DND-41 (cell line): ENCODE data around the gene FEM1C.

ENCODE experiments used
- ATAC-seq: fragments of 200-7000 bp; cut with Tn5 transposase; 3 replicates; pipeline ENCODE4 v1.9.1; 2021; ENCODE audit warnings: low read depth; ENCODE audit not compliant: insufficient read depth
- DNase-seq: peaks from one replicate; pipeline ENCODE4 v3.0.0-alpha.2; 2020
- H2AFZ ChIP-seq: 2 replicates; pipeline ENCODE4 v1.6.0; 2012; ENCODE audit warnings: low read depth, low read length
- H3K27ac ChIP-seq: 2 replicates; pipeline ENCODE4 v1.5.1; 2012; ENCODE audit warnings: low read length, inconsistent platforms
- H3K27me3 ChIP-seq: fragments of 200-600 bp; sonication (generic); 2 replicates; pipeline ENCODE4 v1.6.0; 2012; ENCODE audit warnings: low read length, mild to moderate bottlenecking, inconsistent platforms; ENCODE audit not compliant: insufficient read depth, poor library complexity
- H3K36me3 ChIP-seq: 2 replicates; pipeline ENCODE4 v1.5.1; 2012; ENCODE audit warnings: low read length, inconsistent platforms; ENCODE audit not compliant: insufficient read depth
- H3K4me1 ChIP-seq: 2 replicates; pipeline ENCODE4 v1.5.1; 2012; ENCODE audit warnings: mild to moderate bottlenecking, low read length; ENCODE audit not compliant: insufficient read depth
- H3K4me2 ChIP-seq: 2 replicates; pipeline ENCODE4 v1.6.0; 2012; ENCODE audit warnings: mild to moderate bottlenecking, moderate library complexity, low read length, inconsistent platforms; ENCODE audit not compliant: insufficient read depth
- H3K4me3 ChIP-seq, 2 experiments: fragments of 200-600 bp in 1 of 2; shearing (Covaris generic) in 1 of 2; 2 replicates each; pipeline ENCODE4 v1.5.1; 2012 to 2016; ENCODE audit warnings: inconsistent platforms in 2 of 2, low read length in 2 of 2, mild to moderate bottlenecking in 2 of 2, low read depth in 1 of 2, moderate library complexity in 1 of 2
- H3K79me2 ChIP-seq: 2 replicates; pipeline ENCODE4 v1.6.0; 2012; ENCODE audit warnings: low read length, inconsistent platforms; ENCODE audit not compliant: insufficient read depth
- H3K9ac ChIP-seq: 2 replicates; pipeline ENCODE4 v1.6.0; 2012; ENCODE audit warnings: low read depth, mild to moderate bottlenecking, inconsistent platforms, low read length, moderate library complexity
- H3K9me3 ChIP-seq: 2 replicates; pipeline ENCODE4 v1.5.1; 2012; ENCODE audit warnings: low read length, moderate library complexity, mild to moderate bottlenecking, inconsistent platforms; ENCODE audit not compliant: insufficient read depth, severe bottlenecking
- H4K20me1 ChIP-seq: 2 replicates; pipeline ENCODE4 v1.6.0; 2012; ENCODE audit warnings: low read length; ENCODE audit not compliant: insufficient read depth
- EZH2 ChIP-seq: IDR thresholded peaks from 3 replicates; pipeline ENCODE4 v1.6.1; 2012; ENCODE audit warnings: borderline replicate concordance, low read depth, mild to moderate bottlenecking, moderate library complexity, low read length, inconsistent platforms; ENCODE audit not compliant: severe bottlenecking
- TF ChIP-seq, protein P1 (sequence below): IDR thresholded peaks from 2 replicates; pipeline ENCODE4 v1.5.1; 2012; ENCODE audit warnings: borderline replicate concordance, low read length, moderate library complexity, mild to moderate bottlenecking; ENCODE audit not compliant: poor library complexity, severe bottlenecking; ENCODE audit errors: extremely low read depth

The FEM1C gene

DNA sequence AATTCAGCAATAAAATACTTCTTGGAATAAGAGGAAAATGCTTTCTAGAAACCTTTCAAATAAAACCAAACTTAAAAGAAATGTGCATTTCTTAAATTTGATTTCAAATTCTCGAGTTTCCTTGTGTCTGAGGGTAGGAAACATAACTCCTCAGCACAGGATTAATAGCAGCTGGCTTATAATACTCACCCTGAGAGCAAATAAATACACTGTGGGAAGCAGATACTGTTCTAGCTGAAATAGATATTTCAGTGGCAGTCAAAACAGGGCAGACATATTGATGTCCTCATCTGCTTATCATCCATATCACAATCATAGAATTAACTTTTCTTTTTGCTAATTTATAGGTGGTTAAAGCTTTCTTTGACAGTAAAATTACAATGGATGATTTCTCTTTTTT, 24.1 kb upstream of the FEM1C start:
- H3K9me3 ChIP-seq, result no peaks in the 10 kb centered on the region
- no peak for ATAC-seq

DNA sequence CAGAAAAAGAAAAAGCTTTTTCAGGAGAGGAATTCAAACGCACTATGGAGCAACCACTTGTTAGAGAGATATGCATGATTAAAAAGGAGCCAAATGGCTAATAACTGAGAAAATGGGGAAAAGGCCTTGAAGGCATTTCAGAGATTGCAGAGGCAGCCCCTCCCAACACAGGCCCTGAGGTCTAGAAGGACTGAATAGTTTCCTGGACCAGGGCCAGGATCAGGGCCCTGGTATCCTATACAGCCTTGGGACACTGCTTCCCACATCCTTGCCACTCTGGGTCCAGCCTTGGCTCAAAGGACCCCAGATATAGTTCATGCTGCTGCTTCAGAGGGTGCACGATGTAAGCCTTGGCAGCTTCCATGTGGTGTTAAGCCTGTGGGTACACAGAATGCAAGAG, 20.7 kb upstream of the FEM1C start:
- DNase-seq (no peak), ATAC-seq (no peak)
- Histone ChIP-seq H3K27ac (no peak overlapping the region), H3K36me3 (no peaks in the 10 kb centered on the region), H3K79me2 (no peaks in the 10 kb centered on the region), H3K9me3 (no peaks in the 10 kb centered on the region), H3K4me1 (no peaks in the 10 kb centered on the region), H2AFZ (no peak overlapping the region), H4K20me1 (no peaks in the 10 kb centered on the region), H3K4me2 (no peak overlapping the region), H3K4me3 (no peak overlapping the region), H3K9ac (no peak overlapping the region), H3K27me3 (no peaks in the 10 kb centered on the region)
- TF ChIP-seq, protein P1, sequence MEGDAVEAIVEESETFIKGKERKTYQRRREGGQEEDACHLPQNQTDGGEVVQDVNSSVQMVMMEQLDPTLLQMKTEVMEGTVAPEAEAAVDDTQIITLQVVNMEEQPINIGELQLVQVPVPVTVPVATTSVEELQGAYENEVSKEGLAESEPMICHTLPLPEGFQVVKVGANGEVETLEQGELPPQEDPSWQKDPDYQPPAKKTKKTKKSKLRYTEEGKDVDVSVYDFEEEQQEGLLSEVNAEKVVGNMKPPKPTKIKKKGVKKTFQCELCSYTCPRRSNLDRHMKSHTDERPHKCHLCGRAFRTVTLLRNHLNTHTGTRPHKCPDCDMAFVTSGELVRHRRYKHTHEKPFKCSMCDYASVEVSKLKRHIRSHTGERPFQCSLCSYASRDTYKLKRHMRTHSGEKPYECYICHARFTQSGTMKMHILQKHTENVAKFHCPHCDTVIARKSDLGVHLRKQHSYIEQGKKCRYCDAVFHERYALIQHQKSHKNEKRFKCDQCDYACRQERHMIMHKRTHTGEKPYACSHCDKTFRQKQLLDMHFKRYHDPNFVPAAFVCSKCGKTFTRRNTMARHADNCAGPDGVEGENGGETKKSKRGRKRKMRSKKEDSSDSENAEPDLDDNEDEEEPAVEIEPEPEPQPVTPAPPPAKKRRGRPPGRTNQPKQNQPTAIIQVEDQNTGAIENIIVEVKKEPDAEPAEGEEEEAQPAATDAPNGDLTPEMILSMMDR, result no peak
- TF ChIP-seq EZH2, result no peak

More for the DNA sequence above, 24.1 kb upstream of the FEM1C start:
- Histone ChIP-seq H3K79me2 (no peaks in the 10 kb centered on the region), H3K4me3 (no peak overlapping the region), H3K27ac (no peak overlapping the region), H3K4me2 (no peak overlapping the region), H4K20me1 (no peaks in the 10 kb centered on the region), H3K27me3 (peaks cover 2% of the 10 kb centered on the region), H3K4me1 (no peaks in the 10 kb centered on the region), H2AFZ (no peak overlapping the region), H3K9ac (no peak overlapping the region), H3K36me3 (no peaks in the 10 kb centered on the region)
- TF ChIP-seq, protein P1, result no peak
- TF ChIP-seq EZH2, result no peak
- no peak for DNase-seq

DNA sequence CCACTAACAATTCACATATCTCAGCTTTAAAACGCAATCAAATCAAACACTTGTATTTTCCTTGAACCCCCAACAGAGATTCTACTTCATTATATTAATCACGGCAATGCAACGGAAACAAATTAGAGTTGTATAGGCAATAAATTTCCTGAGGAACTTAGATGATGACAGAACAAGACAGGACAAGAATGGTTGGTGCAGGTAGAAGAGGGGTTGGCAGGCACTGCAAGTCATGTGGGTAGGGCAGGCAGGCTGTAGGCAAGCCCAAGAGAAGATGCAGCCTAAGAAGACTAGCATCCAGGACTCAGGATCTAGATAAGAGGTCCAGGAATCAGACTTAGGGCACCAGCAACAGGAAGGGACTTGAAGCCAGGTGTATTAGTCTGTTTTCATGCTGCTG, 16.6 kb upstream of the FEM1C start:
- Histone ChIP-seq H2AFZ (no peak overlapping the region), H3K4me2 (no peak overlapping the region), H3K4me1 (peaks cover 15% of the 10 kb centered on the region), H3K36me3 (no peaks in the 10 kb centered on the region), H3K27ac (no peak overlapping the region), H3K9me3 (no peaks in the 10 kb centered on the region), H4K20me1 (no peaks in the 10 kb centered on the region), H3K9ac (no peak overlapping the region), H3K4me3 (no peak overlapping the region), H3K27me3 (no peaks in the 10 kb centered on the region), H3K79me2 (no peaks in the 10 kb centered on the region)
- TF ChIP-seq, protein P1, result no peak
- TF ChIP-seq EZH2, result no peak
- ATAC-seq (no peak), DNase-seq (no peak)

DNA sequence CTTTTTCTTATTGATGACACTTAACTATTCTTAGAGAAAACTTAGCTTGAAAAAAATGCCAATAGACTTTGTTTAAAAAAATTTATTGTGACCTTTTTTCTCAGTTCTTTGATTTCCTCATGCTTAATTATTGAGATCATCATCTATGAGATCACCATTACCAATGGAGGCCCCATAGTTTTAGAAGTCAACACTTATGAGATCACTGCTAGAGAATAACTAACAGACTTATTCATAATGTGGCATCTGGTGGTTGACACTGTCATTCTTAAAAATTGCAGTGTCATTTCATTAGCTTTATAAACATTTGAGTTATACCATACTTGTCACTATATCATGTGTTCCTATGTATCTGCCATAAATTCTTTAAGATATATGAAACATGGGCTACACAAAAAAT, 14.9 kb upstream of the FEM1C start:
- no peak overlapping the region for H3K9ac ChIP-seq
- H3K27ac ChIP-seq, result no peak overlapping the region
- TF ChIP-seq EZH2, result no peak
- TF ChIP-seq, protein P1, result no peak
- no peaks in the 10 kb centered on the region for H3K79me2 ChIP-seq
- DNase-seq, result no peak
- H3K4me2 ChIP-seq, result no peak overlapping the region
- no peaks in the 10 kb centered on the region for H3K27me3 ChIP-seq
- no peaks in the 10 kb centered on the region for H3K9me3 ChIP-seq
- H3K4me3 ChIP-seq, result no peak overlapping the region
- peaks cover 15% of the 10 kb centered on the region for H3K4me1 ChIP-seq
- no peak overlapping the region for H2AFZ ChIP-seq
- no peaks in the 10 kb centered on the region for H4K20me1 ChIP-seq
- no peaks in the 10 kb centered on the region for H3K36me3 ChIP-seq
- no peak for ATAC-seq
